NCI-H1105 (cell line): Measurements from ENCODE around the gene HMCN1.

Experiments used
- DNase-seq: peaks from one replicate; lab custom pipeline; 2025; lab: John Stamatoyannopoulos, UW

Gene HMCN1

GRCh38 chr1:185733818-185734735 is at the start of gene HMCN1:
HMCN1 (plus strand) TSS chr1:185734391; CDS start chr1:185734780, 389 bp downstream.
- peak; percentile 54 for DNase-seq

GRCh38 chr1:185686821-185687778 is 47.1 kb upstream of the HMCN1 start:
- DNase-seq = no peak

GRCh38 chr1:185690527-185690926 is 43.7 kb upstream of the HMCN1 start:
- no peak for DNase-seq

- DNase-seq = no peak
Measured at GRCh38 chr1:185693654-185694053, 40.5 kb upstream of the HMCN1 start.

- DNase-seq = no peak
Measured at GRCh38 chr1:185694081-185694480, 40.1 kb upstream of the HMCN1 start.

GRCh38 chr1:185695299-185695698 is 38.9 kb upstream of the HMCN1 start:
- DNase-seq = no peak

- no peak for DNase-seq
Measured at GRCh38 chr1:185696422-185697150, 37.6 kb upstream of the HMCN1 start.

- no peak for DNase-seq
Measured at GRCh38 chr1:185699874-185700273, 34.3 kb upstream of the HMCN1 start.

- DNase-seq = no peak
Measured at GRCh38 chr1:185701650-185702049, 32.5 kb upstream of the HMCN1 start.

- no peak for DNase-seq
Measured at GRCh38 chr1:185704181-185704580, 30.0 kb upstream of the HMCN1 start.

GRCh38 chr1:185716095-185716494 is 18.1 kb upstream of the HMCN1 start:
- DNase-seq = no peak

GRCh38 chr1:185719021-185719420 is 15.2 kb upstream of the HMCN1 start:
- DNase-seq = no peak

GRCh38 chr1:185720633-185721272 is 13.4 kb upstream of the HMCN1 start:
- no peak for DNase-seq

GRCh38 chr1:185721553-185721952 is 12.6 kb upstream of the HMCN1 start:
- DNase-seq = no peak

- DNase-seq = no peak
Measured at GRCh38 chr1:185722098-185722497, 12.1 kb upstream of the HMCN1 start.

GRCh38 chr1:185727726-185728125 is 6.5 kb upstream of the HMCN1 start:
- DNase-seq = no peak

- DNase-seq = no peak
Measured at GRCh38 chr1:185731446-185731845, 2.7 kb upstream of the HMCN1 start.

GRCh38 chr1:185732951-185733350 is 1.2 kb upstream of the HMCN1 start:
- DNase-seq = no peak

- no peak for DNase-seq
Measured at GRCh38 chr1:185734929-185735700, 924 bp downstream of the HMCN1 start.

GRCh38 chr1:185735701-185736064 is 1.5 kb downstream of the HMCN1 start:
- no peak for DNase-seq

- no peak for DNase-seq
Measured at GRCh38 chr1:185739967-185740366, 5.8 kb downstream of the HMCN1 start.
